Hepatic stellate cell (primary cell): ENCODE data around the gene HECW1.

Source experiments
- DNase-seq: peaks from one replicate; pipeline ENCODE4 v3.0.0; 2011; ENCODE audit warnings: low spot score

The HECW1 gene

GRCh38 chr7:43372676-43373355, 260.4 kb downstream of the HECW1 start:
- DNase-seq: no peak

GRCh38 chr7:43377196-43377960, 264.9 kb downstream of the HECW1 start:
- DNase-seq: no peak

GRCh38 chr7:43379210-43379609, 266.8 kb downstream of the HECW1 start:
- no peak for DNase-seq

GRCh38 chr7:43384616-43385308, 272.3 kb downstream of the HECW1 start:
- DNase-seq: no peak

GRCh38 chr7:43385309-43385680, 272.8 kb downstream of the HECW1 start:
- no peak for DNase-seq

- DNase-seq: no peak
These were observed 273.4 kb downstream of the HECW1 start for GRCh38 chr7:43385856-43386255.

- DNase-seq: no peak
These were observed 275.5 kb downstream of the HECW1 start for GRCh38 chr7:43387932-43388331.

GRCh38 chr7:43390576-43390975, 278.1 kb downstream of the HECW1 start:
- no peak for DNase-seq

GRCh38 chr7:43391518-43391917, 279.1 kb downstream of the HECW1 start:
- DNase-seq: no peak

- no peak for DNase-seq
These were observed 280.3 kb downstream of the HECW1 start for GRCh38 chr7:43392638-43393330.

GRCh38 chr7:43394441-43395130, 282.1 kb downstream of the HECW1 start:
- DNase-seq: no peak

GRCh38 chr7:43395351-43395750, 282.9 kb downstream of the HECW1 start:
- no peak for DNase-seq

GRCh38 chr7:43396187-43396740, 283.8 kb downstream of the HECW1 start:
- no peak for DNase-seq

- DNase-seq: no peak
These were observed 286.4 kb downstream of the HECW1 start for GRCh38 chr7:43398831-43399230.

- no peak for DNase-seq
These were observed 293.5 kb downstream of the HECW1 start for GRCh38 chr7:43405948-43406347.

GRCh38 chr7:43406961-43407360, 294.5 kb downstream of the HECW1 start:
- no peak for DNase-seq

- no peak for DNase-seq
These were observed 296.5 kb downstream of the HECW1 start for GRCh38 chr7:43408981-43409380.

GRCh38 chr7:43417455-43417854, 305.0 kb downstream of the HECW1 start:
- DNase-seq: no peak

GRCh38 chr7:43430411-43430810, 318.0 kb downstream of the HECW1 start:
- no peak for DNase-seq

GRCh38 chr7:43431020-43431595, 318.7 kb downstream of the HECW1 start:
- DNase-seq: no peak

- DNase-seq: no peak
These were observed 321.2 kb downstream of the HECW1 start for GRCh38 chr7:43433639-43434038.
